GM18499 (cell line): ENCODE measurements around the gene LRP10.
"Not testable (repeated sequence)": the region's sequence is repeated elsewhere in the genome, so short reads cannot be mapped to it uniquely, and the experiment has no call there.

Experiments used
- ATAC-seq: cut with Tn5 transposase; IDR thresholded peaks from one replicate; pipeline ENCODE4 v1.9.1; 2021; ENCODE audit warnings: moderate number of reproducible peaks; ENCODE audit not compliant: insufficient read depth, unreplicated experiment

The LRP10 gene

GRCh38 chr14:22843123-22843925 lies 28.2 kb upstream of the LRP10 start:
- ATAC-seq, result no peak

- no peak for ATAC-seq
Measured at GRCh38 chr14:22844221-22845102, 27.1 kb upstream of the LRP10 start.

DNA sequence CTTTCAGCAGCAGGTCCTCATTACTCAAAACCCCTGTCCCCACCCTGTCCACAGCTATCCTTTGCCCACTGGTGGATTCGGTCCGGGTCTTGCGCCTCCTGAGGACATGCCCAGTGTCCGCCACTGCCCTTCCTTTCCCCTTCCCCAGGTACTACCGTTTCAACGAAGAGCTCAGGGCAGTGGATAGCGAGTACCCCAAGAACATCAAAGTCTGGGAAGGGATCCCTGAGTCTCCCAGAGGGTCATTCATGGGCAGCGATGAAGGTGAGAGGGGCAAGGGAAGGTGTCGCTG lies 26.5 kb upstream of the LRP10 start:
- no peak for ATAC-seq

- no peak for ATAC-seq
Measured at GRCh38 chr14:22845821-22846625, 25.5 kb upstream of the LRP10 start.

- no peak for ATAC-seq
Measured at GRCh38 chr14:22846811-22847307, 24.7 kb upstream of the LRP10 start.

GRCh38 chr14:22847661-22848341 lies 23.7 kb upstream of the LRP10 start:
- no peak for ATAC-seq

GRCh38 chr14:22848351-22849164 lies 23.0 kb upstream of the LRP10 start:
- ATAC-seq, result no peak

GRCh38 chr14:22849212-22849819 lies 22.2 kb upstream of the LRP10 start:
- no peak for ATAC-seq

GRCh38 chr14:22850944-22851764 lies 20.4 kb upstream of the LRP10 start:
- ATAC-seq, result no peak

DNA sequence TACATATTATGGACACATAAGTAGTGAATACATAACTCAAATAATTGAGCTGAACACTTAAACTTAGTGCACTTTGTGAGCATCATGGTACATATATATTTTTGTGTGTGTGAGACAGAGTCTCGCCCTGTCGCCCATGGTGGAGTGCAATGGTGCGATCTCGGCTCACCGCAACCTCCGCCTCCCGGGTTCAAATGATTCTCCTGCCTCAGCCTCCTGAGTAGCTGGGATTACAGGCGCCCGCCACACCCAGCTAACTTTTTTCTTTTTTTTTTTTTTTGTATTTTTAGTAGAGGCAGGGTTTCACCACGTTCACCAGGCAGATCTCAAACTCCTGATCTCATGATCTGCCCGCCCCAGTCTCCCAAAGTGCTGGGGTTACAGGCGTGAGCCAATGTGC lies 19.4 kb upstream of the LRP10 start:
- ATAC-seq, result not testable (repeated sequence)

DNA sequence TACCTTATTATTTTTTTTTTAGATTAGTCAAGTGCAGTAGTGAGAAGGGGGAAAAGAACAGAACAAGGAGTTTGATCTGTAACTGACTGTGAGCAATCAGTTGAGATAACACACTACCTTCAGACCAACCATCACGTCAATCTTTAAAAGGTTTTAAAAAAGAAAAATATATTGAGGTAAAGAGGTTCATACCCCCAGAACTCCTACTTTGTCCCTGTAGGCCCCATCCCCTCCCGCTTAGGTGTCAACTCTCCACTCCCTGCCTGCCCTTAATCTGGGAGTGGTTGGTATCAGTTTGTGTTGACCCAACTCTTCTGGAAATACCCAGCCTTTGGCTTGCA lies 19.0 kb upstream of the LRP10 start:
- ATAC-seq, result no peak

- ATAC-seq, result peak; percentile 55
Measured at GRCh38 chr14:22852940-22853767, 18.4 kb upstream of the LRP10 start.

GRCh38 chr14:22854296-22854695 lies 17.2 kb upstream of the LRP10 start:
- ATAC-seq, result not testable (repeated sequence)

- no peak for ATAC-seq
Measured at GRCh38 chr14:22854963-22855724, 16.4 kb upstream of the LRP10 start.

DNA sequence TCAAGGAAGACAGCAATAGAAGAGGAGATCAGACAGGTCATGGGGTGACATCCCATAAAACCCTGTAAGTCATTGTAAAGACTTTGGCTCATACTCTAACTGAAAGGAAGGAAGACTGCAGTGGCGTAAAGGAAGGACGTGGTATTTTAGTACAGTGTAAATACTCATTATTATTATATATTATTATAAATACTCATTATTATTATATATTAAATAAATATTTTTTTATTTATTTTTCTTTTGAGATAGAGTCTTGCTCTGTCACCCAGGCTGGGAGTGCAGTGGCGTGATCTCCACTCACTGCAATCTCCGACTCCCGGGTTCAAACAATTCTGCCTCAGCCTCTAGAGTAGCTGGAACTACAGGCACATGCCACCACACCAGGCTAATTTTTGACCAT lies 15.1 kb upstream of the LRP10 start:
- ATAC-seq, result no peak

DNA sequence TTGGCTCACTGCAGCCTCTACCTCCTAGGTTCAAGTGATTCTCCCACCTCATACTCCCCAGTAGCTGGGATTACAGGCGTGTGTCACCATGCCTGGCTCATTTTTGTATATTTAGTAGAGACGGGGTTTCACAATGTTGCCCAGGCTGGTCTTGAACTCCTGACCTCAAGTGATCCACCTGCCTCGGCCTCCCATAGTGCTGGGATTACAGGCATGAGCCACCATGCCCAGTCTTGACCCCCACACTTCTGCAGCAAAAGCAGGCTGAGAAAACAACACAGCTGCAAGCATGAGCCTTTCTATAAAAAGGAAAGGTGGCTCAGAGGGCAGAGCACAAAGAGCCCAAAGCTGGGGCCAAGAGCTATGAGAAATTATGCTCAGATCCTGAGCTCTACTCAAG lies 11.2 kb upstream of the LRP10 start:
- not testable (repeated sequence) for ATAC-seq

- no peak for ATAC-seq
Measured at GRCh38 chr14:22861651-22862050, 9.9 kb upstream of the LRP10 start.
